Keratinocyte (primary cell): ENCODE results near the gene RNF6. TPM values are rescaled to one million over a fixed set of nuclear protein-coding genes. Genes with fewer than 3 reads are reported as not detected.
A peak's percentile ranks its signal among the peaks of the same experiment; 100 is the strongest.
"Not testable (repeated sequence)": the region's sequence is repeated elsewhere in the genome, so short reads cannot be mapped to it uniquely, and the experiment has no call there.

Source experiments
- DNase-seq: peaks from one replicate; pipeline ENCODE4 v3.0.0-alpha.2; 2011; ENCODE audit warnings: low read depth, missing footprints, low spot score
- FAIRE-seq: peaks from 2 replicates; lab custom pipeline; 2011; peaks lifted over from hg19 to GRCh38; lab: Jason Lieb, UNC
- H2AFZ ChIP-seq: 2 replicates; pipeline ENCODE4 v1.6.0; 2012; ENCODE audit warnings: low read length, control low read depth, inconsistent platforms; ENCODE audit not compliant: control insufficient read depth
- H3K27ac ChIP-seq: 2 replicates; pipeline ENCODE4 v1.5.1; 2011; ENCODE audit warnings: low read length; ENCODE audit not compliant: control insufficient read depth, insufficient read depth
- H3K27me3 ChIP-seq: 3 replicates; pipeline ENCODE4 v1.6.0; 2011; ENCODE audit warnings: low read length; ENCODE audit not compliant: control insufficient read depth, insufficient read depth; ENCODE audit errors: extremely low read depth
- H3K36me3 ChIP-seq, 2 experiments: 2 replicates in 1 of 2; 3 replicates in 1 of 2; pipeline ENCODE4 v1.5.1; 2011; ENCODE audit warnings: low read length in 2 of 2, mild to moderate bottlenecking in 1 of 2; ENCODE audit not compliant: control insufficient read depth in 2 of 2, insufficient read depth in 2 of 2; ENCODE audit errors: extremely low read depth in 1 of 2
- H3K4me1 ChIP-seq: 3 replicates; pipeline ENCODE4 v1.5.1; 2011; ENCODE audit warnings: low read length; ENCODE audit not compliant: control insufficient read depth, insufficient read depth; ENCODE audit errors: extremely low read depth
- H3K4me2 ChIP-seq: 3 replicates; pipeline ENCODE4 v1.6.0; 2011; ENCODE audit warnings: low read depth, low read length; ENCODE audit not compliant: control insufficient read depth, insufficient read depth; ENCODE audit errors: extremely low read depth
- H3K4me3 ChIP-seq, 3 experiments: fragments of 200-600 bp in 1 of 3; sonication (generic) in 1 of 3; 2 replicates in 2 of 3; 3 replicates in 1 of 3; pipeline ENCODE4 v1.5.1; 2011 to 2016; ENCODE audit warnings: low read length in 3 of 3, mild to moderate bottlenecking in 3 of 3, control low read depth in 2 of 3, inconsistent platforms in 1 of 3, low read depth in 1 of 3, mixed read lengths in 1 of 3, mixed run types in 1 of 3, moderate library complexity in 1 of 3; ENCODE audit not compliant: control insufficient read depth in 2 of 3, insufficient read depth in 2 of 3; ENCODE audit errors: extremely low read depth in 1 of 3
- H3K79me2 ChIP-seq: 2 replicates; pipeline ENCODE4 v1.6.0; 2012; ENCODE audit warnings: low read length; ENCODE audit not compliant: control insufficient read depth, insufficient read depth
- H3K9ac ChIP-seq: 3 replicates; pipeline ENCODE4 v1.6.0; 2011; ENCODE audit warnings: low read length; ENCODE audit not compliant: control insufficient read depth, insufficient read depth; ENCODE audit errors: extremely low read depth
- H3K9me1 ChIP-seq: 3 replicates; pipeline ENCODE4 v1.6.0; 2011; ENCODE audit warnings: low read length; ENCODE audit not compliant: control insufficient read depth, insufficient read depth; ENCODE audit errors: extremely low read depth
- H3K9me3 ChIP-seq: 2 replicates; pipeline ENCODE4 v1.5.1; 2012; ENCODE audit warnings: low read depth, low read length; ENCODE audit not compliant: control insufficient read depth
- H4K20me1 ChIP-seq: 3 replicates; pipeline ENCODE4 v1.6.0; 2011; ENCODE audit warnings: low read length; ENCODE audit not compliant: control insufficient read depth, insufficient read depth; ENCODE audit errors: extremely low read depth
- EZH2 ChIP-seq: IDR thresholded peaks from one replicate; pipeline ENCODE4 v1.6.1; 2012; ENCODE audit warnings: inconsistent platforms, mild to moderate bottlenecking, low read length, moderate library complexity
- dilution Hi-C: fragments of 300-500 bp; cut with MboI; formaldehyde crosslinking; loops from one replicate; pipeline ENCODE4 v1.7.0; 2020; ENCODE audit warnings: low sequenced_read_pairs; ENCODE audit not compliant: extremely low pct_ligation_motif_present
- polyA plus RNA-seq, 5 experiments: library from polyadenylated mRNA; depleted of rRNA in 3 of 5; stranded (reverse) in 3 of 5; stranded (forward) in 1 of 5; unstranded in 1 of 5; fragments of >200 nt; gene quantifications; 1 replicate in 1 of 5; 2 replicates in 3 of 5; 3 replicates in 1 of 5; pipeline versions ENCODE4 v1.2.1 to v1.2.3, GENCODE V29; 2011 to 2012; ENCODE audit warnings: missing spikeins in 2 of 5, low read depth in 1 of 5, low replicate concordance in 1 of 5
- TF ChIP-seq, protein P1 (sequence below), 3 experiments: IDR thresholded peaks in 1 of 3; conservative IDR thresholded peaks in 1 of 3; optimal IDR thresholded peaks in 1 of 3; 2 replicates in 2 of 3; 3 replicates in 1 of 3; pipeline versions ENCODE3 to v1.5.1; 2011; ENCODE audit warnings: low read length in 3 of 3, mild to moderate bottlenecking in 3 of 3, moderate library complexity in 2 of 3, control low read depth in 1 of 3, inconsistent platforms in 1 of 3; ENCODE audit not compliant: insufficient read depth in 2 of 3; ENCODE audit errors: extremely low read depth in 1 of 3

The RNF6 gene
- polyA plus RNA-seq, 1 donor (not counting 4 experiments of a cell fraction or from before 2014, with no cell fraction given): 48.7 TPM

DNA sequence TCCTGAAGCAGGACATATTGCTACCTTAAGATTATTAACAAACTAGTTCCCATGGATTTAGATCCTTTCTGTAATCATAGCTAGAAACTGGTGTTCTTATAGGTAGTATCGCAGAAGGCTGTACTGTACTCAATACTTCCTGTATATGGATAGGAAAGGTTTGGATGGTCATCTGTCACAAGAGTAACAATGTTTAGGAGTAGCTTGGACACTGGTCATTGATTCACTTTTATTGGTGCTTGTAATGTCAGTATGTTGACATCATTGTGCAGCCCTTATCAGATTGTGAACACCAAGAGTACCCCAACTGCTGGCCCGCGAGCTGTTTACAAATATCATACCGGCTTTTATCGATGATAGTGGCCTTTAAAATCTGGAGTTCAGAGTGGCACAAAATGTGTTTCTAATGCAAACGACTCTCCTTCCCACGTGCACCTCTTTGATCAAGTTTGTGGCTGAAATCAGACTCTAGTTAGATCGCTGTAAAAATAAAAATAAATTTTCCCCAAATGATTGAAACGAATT, 31.2 kb upstream of the RNF6 start:
- Histone ChIP-seq H2AFZ (peak overlapping the region; percentile 85), H3K4me3 (peak overlapping the region; percentile 74 to 92 (median 91)), H3K4me1 (peaks cover 15% of the 10 kb centered on the region), H3K4me2 (peak overlapping the region; percentile 75), H3K27ac (peak overlapping the region; percentile 75), H3K9me3 (no peaks in the 10 kb centered on the region), H3K9me1 (no peaks in the 10 kb centered on the region), H3K27me3 (peaks cover 6% of the 10 kb centered on the region), H3K9ac (peak overlapping the region; percentile 84), H3K79me2 (peaks cover 40% of the 10 kb centered on the region), H3K36me3 (no peaks in the 10 kb centered on the region), H4K20me1 (peaks cover 2% of the 10 kb centered on the region)
- FAIRE-seq (peak; percentile 41), DNase-seq (no peak)
- TF ChIP-seq, protein P1, sequence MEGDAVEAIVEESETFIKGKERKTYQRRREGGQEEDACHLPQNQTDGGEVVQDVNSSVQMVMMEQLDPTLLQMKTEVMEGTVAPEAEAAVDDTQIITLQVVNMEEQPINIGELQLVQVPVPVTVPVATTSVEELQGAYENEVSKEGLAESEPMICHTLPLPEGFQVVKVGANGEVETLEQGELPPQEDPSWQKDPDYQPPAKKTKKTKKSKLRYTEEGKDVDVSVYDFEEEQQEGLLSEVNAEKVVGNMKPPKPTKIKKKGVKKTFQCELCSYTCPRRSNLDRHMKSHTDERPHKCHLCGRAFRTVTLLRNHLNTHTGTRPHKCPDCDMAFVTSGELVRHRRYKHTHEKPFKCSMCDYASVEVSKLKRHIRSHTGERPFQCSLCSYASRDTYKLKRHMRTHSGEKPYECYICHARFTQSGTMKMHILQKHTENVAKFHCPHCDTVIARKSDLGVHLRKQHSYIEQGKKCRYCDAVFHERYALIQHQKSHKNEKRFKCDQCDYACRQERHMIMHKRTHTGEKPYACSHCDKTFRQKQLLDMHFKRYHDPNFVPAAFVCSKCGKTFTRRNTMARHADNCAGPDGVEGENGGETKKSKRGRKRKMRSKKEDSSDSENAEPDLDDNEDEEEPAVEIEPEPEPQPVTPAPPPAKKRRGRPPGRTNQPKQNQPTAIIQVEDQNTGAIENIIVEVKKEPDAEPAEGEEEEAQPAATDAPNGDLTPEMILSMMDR (optimal IDR thresholded peaks at IDR 0.05 in 1 of 3, IDR thresholded peaks at IDR 0.05 in 1 of 3, conservative IDR thresholded peaks at IDR 0.05 in 1 of 3; ENCODE audit: extremely low read depth in 1 of 3, insufficient read depth in 2 of 3, low read length in 3 of 3): no peak
- TF ChIP-seq EZH2: no peak
- dilution Hi-C loops: no loop called here

- H3K9me3 ChIP-seq, DNase-seq, dilution Hi-C loops, H2AFZ ChIP-seq, H3K4me2 ChIP-seq, H3K9me1 ChIP-seq, H3K36me3 ChIP-seq, H3K4me3 ChIP-seq, H4K20me1 ChIP-seq, FAIRE-seq, H3K27ac ChIP-seq, H3K27me3 ChIP-seq, H3K9ac ChIP-seq: not testable (repeated sequence)
- H3K79me2 ChIP-seq: peaks cover 27% of the 10 kb centered on the region
- H3K4me1 ChIP-seq: peaks cover 15% of the 10 kb centered on the region
Observed at GRCh38 chr13:26252006-26252405, 29.9 kb upstream of the RNF6 start.

DNA sequence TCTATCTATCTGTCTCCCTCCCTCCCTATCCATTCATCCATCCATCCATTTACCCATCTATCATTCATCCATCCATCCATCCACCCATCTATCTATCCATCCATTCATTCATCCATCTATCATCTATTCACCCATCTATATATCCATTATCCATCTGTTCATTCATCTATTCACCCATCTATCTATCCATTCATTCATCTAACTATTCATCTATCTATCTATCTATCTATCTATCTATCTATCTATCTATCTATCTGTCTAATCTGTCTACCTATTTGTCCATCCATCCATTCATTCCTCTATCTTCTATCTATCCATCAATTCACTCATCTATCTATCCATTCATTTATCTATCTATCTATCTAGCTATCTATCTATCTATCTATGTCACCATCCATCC, 27.4 kb upstream of the RNF6 start:
- no peak overlapping the region for H3K9ac ChIP-seq
- FAIRE-seq: no peak

More for the DNA sequence above, 27.4 kb upstream of the RNF6 start:
- peaks cover 6% of the 10 kb centered on the region for H3K27me3 ChIP-seq
- H3K9me3 ChIP-seq: no peaks in the 10 kb centered on the region
- H3K36me3 ChIP-seq: no peaks in the 10 kb centered on the region
- H3K27ac ChIP-seq: no peak overlapping the region
- dilution Hi-C loops: no loop called here
- H3K79me2 ChIP-seq: peaks cover 3% of the 10 kb centered on the region
- DNase-seq: no peak
- no peaks in the 10 kb centered on the region for H4K20me1 ChIP-seq
- H3K4me2 ChIP-seq: no peak overlapping the region
- no peak overlapping the region for H3K4me3 ChIP-seq
- no peak overlapping the region for H2AFZ ChIP-seq
- H3K4me1 ChIP-seq: peaks cover 4% of the 10 kb centered on the region
- TF ChIP-seq, protein P1 (optimal IDR thresholded peaks at IDR 0.05 in 1 of 3, IDR thresholded peaks at IDR 0.05 in 1 of 3, conservative IDR thresholded peaks at IDR 0.05 in 1 of 3; ENCODE audit: extremely low read depth in 1 of 3, insufficient read depth in 2 of 3, low read length in 3 of 3): no peak
- TF ChIP-seq EZH2: no peak
- H3K9me1 ChIP-seq: no peaks in the 10 kb centered on the region
